Inflammatory macrophage treated with lipopolysaccharide for 1 hour (primary cell): ENCODE results near the gene GABRG3.
"Not testable (repeated sequence)": the region's sequence is repeated elsewhere in the genome, so short reads cannot be mapped to it uniquely, and the experiment has no call there.

ENCODE experiments used
- DNase-seq, 2 donors: peaks; one replicate each; pipeline ENCODE4 v3.0.0-alpha.2; 2020 to 2022

GABRG3 gene

DNA sequence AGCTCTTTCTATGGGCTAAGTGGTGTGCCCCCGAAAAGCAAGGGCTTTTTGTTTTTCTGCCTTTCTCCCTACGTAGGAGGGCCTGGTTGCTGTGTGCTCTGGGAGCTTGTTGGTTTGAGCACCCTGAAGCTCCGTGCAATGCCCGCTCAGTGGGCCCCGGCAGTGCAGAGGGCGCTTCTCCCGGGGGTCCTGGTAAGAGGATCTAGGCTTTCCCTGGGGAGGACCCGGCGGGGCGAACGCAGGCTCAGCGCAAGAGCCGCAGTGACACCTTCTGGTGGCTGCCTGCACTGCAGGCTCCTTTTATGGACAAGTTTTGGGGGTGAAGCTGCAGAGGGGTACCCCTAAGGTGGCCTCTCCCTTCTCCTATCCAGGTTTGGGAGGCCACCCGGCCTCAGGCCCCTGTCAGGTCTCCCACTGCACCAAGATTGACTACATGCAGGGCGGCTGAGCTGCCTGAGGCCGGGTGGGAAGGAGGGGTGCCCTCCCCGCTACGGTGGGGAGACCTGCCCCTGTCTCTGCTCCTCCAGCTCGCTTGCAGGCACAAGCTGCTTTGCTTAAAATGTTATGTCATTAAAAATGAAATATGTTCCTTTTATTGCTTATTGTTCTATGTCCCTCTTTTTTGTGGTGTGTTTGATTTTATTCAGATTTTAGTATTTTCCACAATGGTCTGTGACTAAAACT lies 387.9 kb downstream of the GABRG3 start:
- DNase-seq = no peak

DNA sequence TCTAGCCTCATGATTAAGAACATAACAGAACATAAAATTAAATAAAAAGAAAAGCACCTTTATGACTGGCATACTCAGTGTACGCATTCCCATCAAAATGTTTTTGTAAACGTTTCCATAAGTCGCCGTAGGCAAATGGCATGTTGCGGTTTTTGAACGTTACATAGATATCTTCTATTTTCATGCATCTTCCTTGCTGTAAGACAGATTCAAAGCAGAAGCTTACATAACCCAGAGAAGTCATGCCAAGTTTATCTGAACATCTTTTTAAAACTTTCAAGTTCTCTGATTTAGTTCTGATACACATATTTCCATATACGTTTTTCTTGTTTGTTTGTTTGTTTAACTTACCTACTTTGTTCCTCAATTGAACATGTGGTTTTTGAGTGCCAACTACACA lies 388.6 kb downstream of the GABRG3 start:
- no peak for DNase-seq

DNA sequence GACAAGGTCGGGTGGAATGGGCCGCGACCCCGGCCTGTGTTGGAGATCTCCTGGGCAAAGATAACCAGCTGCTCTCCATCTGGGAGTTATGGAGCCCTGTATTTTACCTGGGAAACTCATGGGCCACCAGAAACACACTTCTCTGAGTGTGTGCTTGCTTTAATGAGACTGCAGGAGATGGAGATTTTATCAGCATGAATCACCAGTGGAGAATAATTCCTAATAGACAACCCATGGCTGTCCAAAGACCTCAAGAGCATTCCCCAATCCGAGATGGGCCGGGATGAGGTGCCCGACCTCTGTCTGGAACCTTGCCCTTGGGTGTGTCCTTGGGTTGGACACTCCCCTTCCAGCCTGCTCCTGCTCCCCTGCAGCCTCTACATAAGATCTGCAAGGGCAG lies 389.3 kb downstream of the GABRG3 start:
- no peak for DNase-seq

DNA sequence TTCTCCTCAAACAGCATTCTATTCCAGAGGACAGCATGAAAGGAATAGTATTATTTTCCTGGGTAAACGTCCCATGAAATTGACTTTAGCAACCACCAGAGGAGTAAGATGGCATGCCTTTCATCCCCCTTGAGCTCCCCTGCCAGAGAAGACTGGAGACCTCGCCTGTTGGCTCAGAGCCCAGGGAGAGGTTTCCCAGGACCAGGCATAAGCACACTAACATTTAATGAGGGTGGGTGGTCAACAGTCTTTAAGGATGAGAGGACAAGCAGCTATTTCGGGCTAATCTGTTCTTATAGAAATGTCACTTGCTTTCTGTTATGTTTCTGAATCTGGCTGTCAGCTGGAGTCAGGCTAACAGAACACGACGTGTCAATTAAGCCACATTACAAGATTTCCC lies 390.5 kb downstream of the GABRG3 start:
- DNase-seq = no peak

DNA sequence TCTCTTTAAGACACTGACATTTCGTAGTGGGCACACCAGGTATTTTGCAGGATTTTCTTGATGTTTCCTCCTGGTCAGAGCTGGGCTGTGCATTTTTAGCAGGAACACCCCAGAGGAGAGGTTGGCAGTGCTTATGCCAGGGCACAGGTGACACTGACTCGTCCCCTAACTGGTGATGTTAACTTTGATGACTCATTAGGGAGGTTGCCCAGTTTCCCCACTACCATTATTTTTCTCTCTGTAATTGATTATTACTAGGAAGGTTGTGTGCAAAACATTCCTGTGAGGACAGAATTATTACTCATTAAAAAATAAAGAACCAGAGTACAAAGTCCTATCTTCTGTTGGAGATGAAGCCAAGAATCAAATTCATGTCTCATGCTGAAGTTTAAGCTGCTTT lies 394.5 kb downstream of the GABRG3 start:
- DNase-seq = no peak

DNA sequence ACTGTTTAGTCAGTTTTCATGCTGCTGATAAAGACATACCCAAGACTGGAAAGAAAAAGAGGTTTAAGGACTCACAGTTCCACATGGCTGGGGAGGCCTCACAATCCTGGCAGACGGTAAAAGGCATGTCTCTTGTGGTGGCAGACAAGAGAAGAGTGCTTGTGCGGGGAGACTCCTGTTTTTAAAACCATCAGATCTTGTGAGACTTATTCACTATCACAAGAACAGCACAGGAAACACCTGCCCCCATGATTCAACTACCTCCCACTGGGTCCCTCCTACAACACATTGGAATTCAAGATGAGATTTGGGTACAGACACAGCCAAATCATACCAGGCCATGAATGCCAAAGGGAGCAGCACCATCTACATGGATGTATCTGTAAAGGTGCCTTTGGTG lies 406.4 kb downstream of the GABRG3 start:
- DNase-seq = not testable (repeated sequence)

DNA sequence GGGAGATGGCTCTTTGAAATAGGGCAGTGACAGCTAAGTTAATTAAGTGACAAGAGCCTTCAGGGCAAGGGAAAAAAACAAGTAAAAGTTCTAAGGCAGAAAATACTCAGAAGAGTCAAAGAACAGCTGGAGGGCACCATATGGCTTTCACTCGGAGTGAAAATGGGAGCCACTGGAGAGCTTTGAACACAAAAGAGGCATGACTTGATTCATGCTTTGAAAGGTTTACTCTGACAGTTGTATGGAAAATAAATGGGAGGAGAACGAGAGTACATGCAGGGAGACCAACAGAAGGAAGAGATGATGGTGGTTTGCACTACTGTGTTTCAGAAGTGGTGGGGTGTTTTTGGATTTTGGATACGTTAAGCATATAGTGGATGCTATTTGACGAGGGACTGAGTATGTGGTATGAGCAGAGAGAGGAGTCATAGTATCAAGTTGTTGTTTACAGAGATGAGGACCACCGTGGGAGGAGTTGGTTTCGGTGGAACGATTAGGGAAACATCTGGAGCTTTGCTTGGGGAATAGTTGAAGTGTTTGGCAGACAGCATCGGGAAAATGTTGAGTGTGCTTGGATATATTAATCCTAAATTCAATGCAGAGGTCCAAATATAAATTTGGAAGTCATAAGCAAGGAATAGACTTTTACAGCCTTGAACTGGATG lies 411.5 kb downstream of the GABRG3 start:
- DNase-seq = no peak

DNA sequence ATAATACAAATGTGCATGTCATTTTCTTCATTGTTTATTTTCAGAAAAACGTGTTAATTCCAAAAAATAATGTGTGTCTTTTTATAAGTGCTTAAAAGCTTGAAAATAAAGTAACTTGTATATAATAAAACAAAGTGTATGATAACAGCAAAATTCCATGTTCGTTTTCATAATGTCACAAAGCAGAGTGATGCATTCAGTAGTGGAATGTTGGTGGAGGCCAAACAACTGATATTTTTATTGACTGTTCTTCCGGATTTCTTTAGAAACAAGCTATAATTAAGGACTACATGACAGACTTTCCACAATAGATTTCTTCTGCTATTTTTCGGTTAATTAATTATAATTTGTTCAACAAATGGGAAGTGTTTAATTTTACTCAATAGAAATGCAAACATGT lies 412.7 kb downstream of the GABRG3 start:
- no peak for DNase-seq

DNA sequence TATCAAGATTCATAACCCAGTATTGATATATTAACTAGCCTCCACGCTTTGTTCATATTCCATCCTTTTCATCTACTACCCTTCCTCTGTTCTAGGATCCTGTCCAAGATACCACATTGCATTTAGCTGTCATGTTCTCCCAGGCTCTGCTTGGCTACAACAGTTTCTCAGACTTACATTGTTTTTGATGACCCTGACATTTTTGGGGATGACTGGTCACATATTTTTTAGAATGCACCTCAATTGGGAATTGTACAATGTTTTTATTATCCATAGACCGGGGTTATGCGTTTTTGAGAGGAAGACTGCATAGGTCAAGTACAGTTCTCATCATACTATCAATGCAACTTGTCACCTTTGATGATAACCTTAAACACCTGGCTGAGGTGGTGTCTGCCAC lies 421.2 kb downstream of the GABRG3 start:
- no peak for DNase-seq

DNA sequence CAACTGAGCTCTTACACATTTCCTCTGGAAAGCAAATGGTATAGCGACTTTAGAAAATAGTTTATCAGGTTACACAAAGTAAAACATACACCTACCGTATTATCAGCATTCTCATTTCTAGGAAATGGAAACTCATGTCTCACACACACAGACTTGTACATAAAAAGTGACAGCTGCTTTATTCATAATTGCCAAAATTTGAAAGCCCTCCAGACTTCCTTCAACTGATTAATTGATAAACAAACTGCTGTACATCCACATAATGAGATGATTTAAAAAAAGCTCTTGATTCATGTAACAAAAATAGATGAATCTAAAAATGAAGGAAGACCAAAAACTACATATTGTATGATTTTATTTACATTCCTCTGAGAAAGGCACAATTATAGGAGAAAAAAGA lies 425.5 kb downstream of the GABRG3 start:
- DNase-seq = no peak

DNA sequence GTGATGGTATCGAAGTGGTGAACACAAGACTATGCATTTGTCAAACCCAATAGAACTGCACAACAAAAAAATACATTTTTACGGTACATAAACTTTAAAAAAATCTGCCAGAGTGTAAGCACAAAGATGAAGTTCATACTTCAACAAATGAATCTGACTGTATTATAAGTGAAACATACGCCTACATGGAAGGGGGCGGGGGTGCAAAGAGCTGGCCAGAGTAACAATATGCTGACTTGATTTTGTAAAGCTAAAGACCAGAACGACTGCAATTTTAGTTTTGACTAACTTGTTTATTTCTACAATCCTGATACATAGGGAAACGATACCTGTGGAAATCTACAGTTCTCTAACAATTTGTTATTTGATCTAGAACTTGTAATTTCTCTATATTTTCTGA lies 426.0 kb downstream of the GABRG3 start:
- DNase-seq = no peak

DNA sequence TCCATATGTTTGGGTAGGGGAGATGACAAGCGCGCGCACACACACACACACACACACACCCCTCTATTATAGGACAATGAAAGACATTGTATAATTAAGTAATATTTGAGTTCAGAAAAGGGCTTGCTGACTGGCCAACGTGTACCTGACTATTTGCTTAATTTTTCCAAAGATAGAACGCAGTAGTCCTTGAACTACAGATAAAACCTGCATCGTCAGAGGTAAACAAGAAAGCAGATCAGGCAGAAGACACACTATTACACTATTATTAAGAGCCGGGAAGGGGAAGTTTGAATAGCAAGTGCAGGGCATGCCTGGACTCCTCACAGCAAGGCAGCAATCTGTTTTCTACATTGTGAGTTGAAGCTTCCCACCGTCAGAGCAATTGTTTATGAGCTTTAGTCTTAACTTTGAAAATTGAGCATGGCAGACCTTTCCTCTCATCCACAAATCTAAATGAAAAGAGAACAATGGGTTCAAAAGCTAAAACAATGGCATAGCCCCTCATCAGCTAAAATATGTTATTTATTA lies 427.7 kb downstream of the GABRG3 start:
- DNase-seq = no peak

DNA sequence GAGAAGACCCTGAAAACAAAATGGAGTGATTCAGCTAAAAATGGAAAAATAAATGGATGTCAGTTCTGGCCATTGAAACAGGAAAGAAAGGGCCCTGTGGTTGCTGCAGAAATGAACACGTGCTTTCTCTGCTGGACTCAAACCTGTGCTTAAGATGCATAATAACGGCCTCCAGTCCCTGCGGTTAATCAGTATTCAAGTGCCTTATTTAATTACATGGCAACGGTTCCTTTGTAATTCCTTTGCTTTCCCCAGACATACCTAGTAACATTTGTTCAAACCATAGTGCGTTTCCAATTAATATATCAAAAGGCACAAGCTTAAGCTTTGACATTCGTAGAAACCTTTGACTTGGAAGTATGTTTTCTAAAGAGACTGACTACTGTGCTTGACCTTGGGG lies 428.3 kb downstream of the GABRG3 start:
- no peak for DNase-seq

DNA sequence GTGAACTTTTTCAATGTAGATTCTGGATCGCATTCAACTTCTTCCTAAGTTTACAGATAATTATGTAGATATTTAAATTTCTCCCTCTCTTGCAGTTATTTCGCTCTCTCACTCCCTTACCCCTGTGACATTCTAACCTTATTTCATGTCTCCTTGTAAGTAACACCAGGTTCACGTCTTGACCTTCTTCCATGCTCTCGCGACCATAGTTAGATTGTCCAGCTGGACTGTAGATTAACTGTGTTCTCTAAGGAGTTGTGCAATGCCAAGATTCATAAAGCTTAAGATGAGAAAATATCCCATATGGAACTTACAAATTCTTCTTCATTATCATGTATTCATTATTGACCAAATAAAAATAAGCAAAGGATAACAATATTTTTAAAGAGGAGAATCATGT lies 430.5 kb downstream of the GABRG3 start:
- no peak for DNase-seq

DNA sequence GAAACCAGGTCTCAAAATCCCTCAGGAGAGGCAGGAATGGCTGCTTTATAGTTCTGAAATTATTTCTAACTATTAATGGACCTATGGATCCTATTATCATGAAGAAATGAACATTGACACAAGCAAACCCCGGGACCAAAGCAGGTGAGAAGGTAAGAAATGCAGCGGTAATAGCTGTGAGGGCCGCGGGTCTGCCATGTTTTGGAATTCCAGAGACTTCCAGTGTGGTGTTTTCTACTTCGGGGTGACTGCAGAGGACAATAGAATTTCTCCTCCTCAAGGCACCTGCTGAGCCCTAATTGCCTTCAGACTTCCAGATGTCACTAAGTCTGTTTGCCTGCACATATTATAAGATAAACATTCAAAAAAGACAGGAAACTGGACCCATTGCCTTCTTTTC lies 437.4 kb downstream of the GABRG3 start:
- no peak for DNase-seq

DNA sequence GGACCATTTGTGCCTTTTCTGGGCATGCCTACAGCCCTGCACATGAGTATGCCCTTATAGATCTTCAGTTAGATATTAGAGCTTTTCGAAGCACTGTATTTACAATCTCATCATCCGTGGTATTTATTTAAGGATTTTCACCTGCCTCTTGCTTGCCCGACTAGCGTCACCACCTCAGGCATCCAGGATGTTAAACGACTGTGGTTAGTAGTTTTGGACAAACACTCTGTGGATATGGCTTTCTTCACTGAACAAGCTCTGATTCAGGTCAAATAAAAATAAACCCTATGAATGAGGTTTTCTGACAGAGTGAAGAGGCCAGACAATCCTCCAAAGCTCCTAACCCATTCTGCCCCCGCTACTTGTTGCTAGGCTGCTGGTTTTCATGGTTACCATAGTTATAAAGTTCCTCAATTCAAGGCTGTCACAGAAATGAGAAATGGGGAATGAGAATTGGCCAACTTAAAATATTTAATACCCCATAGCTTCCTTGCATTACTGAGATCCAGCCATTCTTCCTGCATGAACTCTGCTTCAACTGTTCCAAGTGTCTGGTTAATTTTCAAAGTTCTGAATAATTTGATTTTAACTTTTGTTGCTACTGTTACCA lies 440.1 kb downstream of the GABRG3 start:
- no peak for DNase-seq

DNA sequence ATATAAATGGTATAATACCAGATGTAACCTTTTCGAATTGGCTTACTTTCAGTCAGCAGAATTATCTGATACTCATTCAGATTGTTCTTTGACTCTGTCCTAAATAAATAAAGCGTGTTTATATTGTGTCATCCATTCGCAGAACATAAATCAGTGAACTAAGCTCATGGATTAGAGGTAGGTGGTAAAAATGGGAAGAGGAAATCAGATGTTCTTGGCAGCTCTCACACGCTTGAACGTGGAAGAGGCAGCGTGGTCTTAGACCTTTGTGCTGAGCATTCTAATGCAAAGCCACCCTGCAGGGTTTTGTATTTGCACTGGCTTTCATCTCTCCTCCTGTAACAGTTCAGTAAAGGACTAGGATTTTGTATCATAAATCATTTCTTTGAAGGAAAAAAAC lies 441.4 kb downstream of the GABRG3 start:
- no peak for DNase-seq

DNA sequence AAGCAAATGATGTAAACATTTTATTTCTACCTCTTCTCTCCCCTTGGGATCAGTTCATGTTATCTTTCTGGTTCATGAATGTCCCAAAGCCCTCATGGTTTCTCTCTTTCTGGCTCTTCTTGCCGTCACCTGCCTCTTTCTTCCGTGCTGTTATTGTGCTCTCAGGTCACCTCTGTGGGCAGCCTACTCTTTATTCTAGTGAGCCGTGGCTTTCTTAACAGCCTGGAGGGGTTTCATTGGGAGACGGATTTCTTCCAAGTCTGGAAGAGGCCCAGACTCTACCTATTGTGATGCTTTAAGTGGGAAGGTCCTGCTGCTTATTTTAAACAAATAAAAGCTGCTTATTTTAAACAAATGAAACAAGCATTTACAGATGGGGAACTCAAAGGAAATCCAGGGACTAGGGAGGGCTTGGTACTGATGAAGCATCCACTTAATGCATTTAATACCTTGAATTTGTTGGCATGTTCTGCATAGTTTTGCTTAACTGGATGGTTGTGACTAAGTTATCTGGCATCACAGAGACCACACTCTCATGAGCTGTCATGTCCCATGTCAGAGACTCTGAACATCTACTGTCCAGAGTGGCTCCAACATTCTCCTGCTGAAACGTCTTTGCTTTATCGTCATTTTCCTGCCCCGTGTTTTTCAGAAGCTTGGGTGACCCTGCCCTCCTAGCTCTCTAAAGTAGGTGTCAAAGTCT lies 443.3 kb downstream of the GABRG3 start:
- no peak for DNase-seq

DNA sequence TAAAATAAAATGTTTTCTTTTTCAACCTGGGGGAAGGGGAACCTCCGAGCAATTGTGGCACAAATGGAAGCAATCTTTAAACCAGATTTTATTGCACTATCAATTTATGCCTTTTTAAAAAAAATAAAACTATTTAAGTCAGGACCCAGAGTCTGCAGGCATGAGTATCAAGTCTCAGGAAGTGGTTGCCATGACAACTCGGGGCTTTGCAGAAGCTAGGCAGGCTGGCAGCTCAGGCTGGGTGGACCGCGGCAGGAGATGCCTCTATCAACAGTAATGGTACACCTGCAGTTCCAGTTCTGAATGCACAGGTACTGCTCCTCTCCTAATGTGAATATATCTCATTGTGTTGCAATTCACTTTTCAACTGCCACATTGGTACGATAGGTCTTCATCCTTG lies 447.7 kb downstream of the GABRG3 start:
- DNase-seq = no peak

DNA sequence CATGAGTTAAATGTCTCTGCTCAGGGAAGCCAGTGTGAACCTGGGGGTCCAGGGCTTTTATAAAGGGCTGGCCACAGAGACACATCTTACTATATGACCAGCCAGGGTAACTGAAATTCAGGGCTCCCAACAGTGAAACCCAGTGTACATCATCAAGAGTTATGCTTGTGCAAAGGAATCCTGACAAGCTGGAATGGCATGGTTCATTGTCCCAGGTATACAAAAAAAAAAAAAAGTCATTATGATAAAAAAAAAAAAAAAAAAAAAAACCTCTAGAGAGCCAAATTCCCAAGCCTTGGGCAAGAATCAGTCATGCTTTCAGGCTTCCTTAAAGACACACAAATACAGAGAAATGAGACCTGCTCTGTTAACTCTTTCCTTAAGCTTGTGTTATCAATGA lies 452.0 kb downstream of the GABRG3 start:
- no peak for DNase-seq

DNA sequence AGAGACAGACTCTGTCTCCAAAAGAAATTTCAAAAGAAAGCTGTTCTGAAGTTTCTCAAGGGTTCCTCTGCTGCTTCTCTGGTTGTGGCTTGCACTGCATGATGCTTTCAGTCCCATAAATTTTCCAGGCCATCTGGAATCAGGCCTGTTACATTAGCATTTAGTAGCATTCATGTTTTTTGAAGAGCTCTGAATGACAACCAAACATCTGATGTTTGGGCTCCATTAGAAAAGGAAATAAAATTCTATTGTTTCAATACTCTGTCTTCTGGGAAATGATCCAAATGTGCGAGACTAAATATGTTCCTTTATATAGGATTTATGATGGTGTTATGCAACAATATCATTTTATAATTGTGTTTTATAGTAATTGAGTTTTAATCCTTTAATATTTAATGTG lies 455.8 kb downstream of the GABRG3 start:
- DNase-seq = no peak

DNA sequence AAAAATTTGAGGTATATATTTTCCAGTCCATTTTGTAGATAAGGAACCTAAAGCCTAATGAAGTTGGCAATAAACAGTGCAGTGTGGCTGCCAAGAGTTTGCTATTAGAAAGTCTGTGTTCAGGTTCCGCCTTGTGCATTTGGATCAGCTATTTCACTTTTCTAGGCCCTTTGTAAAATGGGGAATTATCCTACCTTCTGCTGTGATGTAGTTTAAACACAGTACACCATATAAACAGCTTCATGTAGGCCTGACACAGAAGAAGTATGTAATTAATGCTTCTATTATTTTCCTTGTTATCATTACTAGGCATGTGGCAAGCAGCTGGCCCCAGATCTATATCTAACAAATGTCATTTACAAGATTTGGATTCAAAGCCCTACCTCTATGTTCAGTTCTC lies 456.3 kb downstream of the GABRG3 start:
- no peak for DNase-seq

DNA sequence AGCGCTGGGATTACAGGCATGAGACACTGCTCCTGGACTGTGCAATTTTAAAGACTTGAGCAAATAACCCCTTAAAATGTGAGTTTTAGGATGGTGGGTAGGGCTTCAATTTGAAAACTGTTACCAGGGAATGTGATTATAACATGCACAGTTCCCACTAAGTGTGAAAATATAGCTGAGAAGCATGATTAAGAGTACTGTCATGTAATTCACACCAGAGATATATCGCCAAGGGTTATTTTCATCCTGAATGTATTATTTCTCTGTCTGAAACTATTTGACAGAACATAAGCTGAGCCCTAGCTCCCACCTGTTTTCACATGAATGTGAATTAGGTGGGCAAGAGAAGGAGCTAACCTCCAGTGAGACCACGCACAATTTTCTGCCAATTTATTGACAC lies 457.2 kb downstream of the GABRG3 start:
- DNase-seq = no peak

DNA sequence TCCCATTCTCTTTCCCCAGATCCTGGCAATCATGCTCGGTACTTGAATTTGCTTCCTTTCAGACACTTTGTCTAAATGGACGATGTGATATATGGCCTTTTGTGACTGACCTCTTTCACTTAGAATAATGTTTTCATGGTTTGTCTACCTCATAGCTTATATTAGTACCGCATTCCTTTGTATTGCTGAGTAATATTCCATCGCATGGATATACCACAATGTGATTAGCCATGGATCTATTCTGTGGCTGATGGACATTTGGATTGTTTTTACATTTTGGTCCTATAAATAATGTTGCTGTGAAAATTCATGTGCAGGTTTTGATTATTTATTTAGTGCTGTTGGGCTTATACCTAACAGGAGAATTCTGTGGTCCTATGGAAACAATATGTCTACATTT lies 458.6 kb downstream of the GABRG3 start:
- no peak for DNase-seq
